ENCODE results near the gene SOWAHD.
"Not testable (repeated sequence)": the region's sequence is repeated elsewhere in the genome, so short reads cannot be mapped to it uniquely, and the experiment has no call there.

SOWAHD gene

GRCh38 chrX:119757979-119758730 lies at the start of gene SOWAHD:
Gene SOWAHD (plus strand): TSS chrX:119758588. CDS start chrX:119758668, 80 bp downstream.
- in situ Hi-C loops (cut with MboI; ENCODE audit: low sequenced_read_pairs), result no loop called here

GRCh38 chrX:119708936-119709335 lies 49.5 kb upstream of the SOWAHD start:
- in situ Hi-C loops (cut with MboI; ENCODE audit: low sequenced_read_pairs), result no loop called here

- in situ Hi-C loops (cut with MboI; ENCODE audit: low sequenced_read_pairs), result no loop called here
Observed at GRCh38 chrX:119709630-119710029, 48.8 kb upstream of the SOWAHD start.

- in situ Hi-C loops (cut with MboI; ENCODE audit: low sequenced_read_pairs), result no loop called here
Observed at GRCh38 chrX:119721487-119721886, 36.9 kb upstream of the SOWAHD start.

- in situ Hi-C loops (cut with MboI; ENCODE audit: low sequenced_read_pairs), result no loop called here
Observed at GRCh38 chrX:119721926-119722325, 36.5 kb upstream of the SOWAHD start.

- in situ Hi-C loops (cut with MboI; ENCODE audit: low sequenced_read_pairs), result loop anchor here (25.0 kb wide), 1 partner anchor 215 kb away; no protein-coding TSS in a partner anchor
Observed at GRCh38 chrX:119726900-119727555, 31.4 kb upstream of the SOWAHD start.

GRCh38 chrX:119728487-119728886 lies 29.9 kb upstream of the SOWAHD start:
- in situ Hi-C loops (cut with MboI; ENCODE audit: low sequenced_read_pairs), result loop anchor here (25.0 kb wide), 1 partner anchor 216 kb away; no protein-coding TSS in a partner anchor

- in situ Hi-C loops (cut with MboI; ENCODE audit: low sequenced_read_pairs), result loop anchor here (25.0 kb wide), 1 partner anchor 217 kb away; no protein-coding TSS in a partner anchor
Observed at GRCh38 chrX:119729408-119730201, 28.8 kb upstream of the SOWAHD start.

GRCh38 chrX:119734897-119735339 lies 23.5 kb upstream of the SOWAHD start:
- in situ Hi-C loops (cut with MboI; ENCODE audit: low sequenced_read_pairs), result loop anchor here (25.0 kb wide), 1 partner anchor 223 kb away; no protein-coding TSS in a partner anchor

- in situ Hi-C loops (cut with MboI; ENCODE audit: low sequenced_read_pairs), result loop anchor here (25.0 kb wide), 1 partner anchor 223 kb away; no protein-coding TSS in a partner anchor
Observed at GRCh38 chrX:119735467-119735866, 22.9 kb upstream of the SOWAHD start.

GRCh38 chrX:119736206-119736764 lies 22.1 kb upstream of the SOWAHD start:
- in situ Hi-C loops (cut with MboI; ENCODE audit: low sequenced_read_pairs), result loop anchor here (25.0 kb wide), 1 partner anchor 224 kb away; no protein-coding TSS in a partner anchor

GRCh38 chrX:119738742-119739141 lies 19.6 kb upstream of the SOWAHD start:
- in situ Hi-C loops (cut with MboI; ENCODE audit: low sequenced_read_pairs), result loop anchor here (25.0 kb wide), 1 partner anchor 226 kb away; no protein-coding TSS in a partner anchor

GRCh38 chrX:119745283-119745848 lies 13.0 kb upstream of the SOWAHD start:
- in situ Hi-C loops (cut with MboI; ENCODE audit: low sequenced_read_pairs), result loop anchor here (25.0 kb wide), 1 partner anchor 233 kb away; no protein-coding TSS in a partner anchor

GRCh38 chrX:119750131-119750530 lies 8.3 kb upstream of the SOWAHD start:
- in situ Hi-C loops (cut with MboI; ENCODE audit: low sequenced_read_pairs), result not testable (repeated sequence)

GRCh38 chrX:119750751-119751150 lies 7.6 kb upstream of the SOWAHD start:
- in situ Hi-C loops (cut with MboI; ENCODE audit: low sequenced_read_pairs), result not testable (repeated sequence)

GRCh38 chrX:119753001-119753400 lies 5.4 kb upstream of the SOWAHD start:
- in situ Hi-C loops (cut with MboI; ENCODE audit: low sequenced_read_pairs), result no loop called here

GRCh38 chrX:119753639-119754257 lies 4.6 kb upstream of the SOWAHD start:
- in situ Hi-C loops (cut with MboI; ENCODE audit: low sequenced_read_pairs), result no loop called here

- in situ Hi-C loops (cut with MboI; ENCODE audit: low sequenced_read_pairs), result no loop called here
Observed at GRCh38 chrX:119755981-119756533, 2.3 kb upstream of the SOWAHD start.

- in situ Hi-C loops (cut with MboI; ENCODE audit: low sequenced_read_pairs), result no loop called here
Observed at GRCh38 chrX:119756926-119757635, 1.3 kb upstream of the SOWAHD start.

Measured in HL-60/S4 treated with phorbol 12-myristate 13-acetate at 8.2 ng/mL for 4 days and 3 days (cell line).